PC-9 (cell line): ENCODE results near the gene ALPK3. TPM values are rescaled to one million over a fixed set of nuclear protein-coding genes. Genes with fewer than 3 reads are reported as not detected.

Experiments
- BruUV-seq: library from RNA; stranded (reverse); fragments of 400-500 nt; replicated peaks from 2 replicates; lab custom pipeline; 2021; lab: Mats Ljungman, UMichigan
- CTCF ChIA-PET: fragments of 300-600 bp; sonication (Branson Sonifier 250); formaldehyde crosslinking; loops from one replicate; lab custom pipeline; 2022; ENCODE audit warnings: antibody characterized with exemption; lab: Charles Lee
- POLR2A ChIA-PET: fragments of 300-600 bp; sonication (Branson Sonifier 250); formaldehyde crosslinking; loops from one replicate; lab custom pipeline; 2022; ENCODE audit warnings: antibody characterized with exemption; ENCODE audit not compliant: unreplicated experiment; lab: Charles Lee
- DNase-seq, 2 experiments: peaks; one replicate each; pipeline versions ENCODE4 v3.0.0 to v3.0.0-alpha.2; 2015 to 2022; ENCODE audit warnings: mixed read lengths in 1 of 2
- H2AFZ ChIP-seq: fragments of 200-600 bp; sonication (generic); 2 replicates; pipeline ENCODE4 v1.8.1; 2017; ENCODE audit warnings: antibody characterized with exemption
- H3F3A ChIP-seq: fragments of 200-600 bp; sonication (generic); 2 replicates; pipeline ENCODE4 v1.8.1; 2017; ENCODE audit warnings: antibody characterized with exemption, mild to moderate bottlenecking, low read depth; ENCODE audit not compliant: insufficient read depth
- H3K27ac ChIP-seq: fragments of 200-600 bp; sonication (generic); 2 replicates; pipeline ENCODE4 v1.6.1; 2016; ENCODE audit warnings: mixed run types
- H3K27me3 ChIP-seq: fragments of 200-600 bp; sonication (generic); 2 replicates; pipeline ENCODE4 v1.6.1; 2016; ENCODE audit warnings: low read depth, mixed run types; ENCODE audit not compliant: insufficient read depth
- H3K36me3 ChIP-seq: fragments of 200-600 bp; sonication (generic); 2 replicates; pipeline ENCODE4 v1.6.1; 2016; ENCODE audit warnings: low read depth, mixed run types
- H3K4me1 ChIP-seq: fragments of 200-600 bp; sonication (generic); replicated peaks from 2 replicates; pipeline ENCODE4 v1.6.1; 2016; ENCODE audit warnings: mixed run types; ENCODE audit not compliant: insufficient read depth
- H3K4me2 ChIP-seq: fragments of 200-600 bp; sonication (generic); 2 replicates; pipeline ENCODE4 v1.6.1; 2017; ENCODE audit warnings: mixed run types
- H3K4me3 ChIP-seq: fragments of 200-600 bp; sonication (generic); 2 replicates; pipeline ENCODE4 v1.6.1; 2016; ENCODE audit warnings: mixed run types
- H3K79me2 ChIP-seq: fragments of 200-600 bp; sonication (generic); 2 replicates; pipeline ENCODE4 v1.6.1; 2017; ENCODE audit warnings: low read depth, mixed run types
- H3K9me2 ChIP-seq: fragments of 200-600 bp; sonication (generic); 2 replicates; pipeline ENCODE4 v1.8.1; 2017; ENCODE audit warnings: mild to moderate bottlenecking; ENCODE audit not compliant: insufficient read depth
- H3K9me3 ChIP-seq: fragments of 200-600 bp; sonication (generic); 2 replicates; pipeline ENCODE4 v1.8.1; 2016; ENCODE audit warnings: low read depth; ENCODE audit not compliant: insufficient read depth
- H4K20me1 ChIP-seq: fragments of 200-600 bp; sonication (generic); 2 replicates; pipeline ENCODE4 v1.8.1; 2017; ENCODE audit not compliant: insufficient read depth
- EZH2 ChIP-seq: fragments of 200-600 bp; sonication (generic); IDR thresholded peaks from 2 replicates; pipeline ENCODE4 v1.8.0; 2017; ENCODE audit warnings: antibody characterized with exemption, low read depth
- intact Hi-C: fragments of 100-400 bp; cut with micrococcal nuclease; formaldehyde crosslinking; loops from one replicate; pipeline ENCODE4 v1.10.0; 2022; ENCODE audit not compliant: unreplicated experiment
- total RNA-seq: library from RNA; stranded (reverse); gene quantifications from 2 replicates; pipeline ENCODE4 v1.2.3, GENCODE V29; 2021
- TF ChIP-seq, protein P1 (sequence below): fragments of 200-600 bp; sonication (generic); conservative IDR thresholded peaks from 2 replicates; pipeline ENCODE4 v1.6.1; 2017; ENCODE audit warnings: mixed run types, antibody characterized with exemption, mild to moderate bottlenecking, moderate library complexity

The ALPK3 gene
- total RNA-seq, 1 experiment from 2014 or later, result 8.1 TPM

DNA sequence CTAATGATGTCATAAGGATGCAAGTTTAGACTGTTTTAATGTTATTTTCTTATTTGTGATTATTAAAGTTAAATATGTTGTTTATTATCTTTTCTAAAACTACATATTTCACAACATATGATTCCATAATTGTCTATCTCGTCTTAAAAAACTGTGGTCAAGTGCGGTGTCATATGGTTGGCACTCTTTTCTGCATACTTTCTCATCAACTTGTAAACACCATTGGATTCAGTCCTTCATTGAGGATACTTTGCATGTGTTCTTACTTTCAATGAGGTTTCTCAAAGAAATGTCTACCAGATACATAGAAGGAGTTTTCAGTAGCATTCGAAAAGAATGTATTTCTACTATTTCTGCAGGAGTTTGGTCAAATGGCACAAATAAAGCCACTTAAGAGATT is 22.0 kb upstream of the ALPK3 start:
- H3K36me3 ChIP-seq, result peaks cover 22% of the 10 kb centered on the region
- no peaks in the 10 kb centered on the region for H3K4me1 ChIP-seq
- H3K79me2 ChIP-seq, result 0 out of 2 replicates have a peak, but pooled peaks cover 7% of the 10 kb centered on the region
- no peaks in the 10 kb centered on the region for H3K9me3 ChIP-seq
- peaks cover 6% of the 10 kb centered on the region; the same call in 1 of the 2 replicates for H3F3A ChIP-seq
- no peak overlapping the region for H3K4me3 ChIP-seq
- no peaks in the 10 kb centered on the region for H3K9me2 ChIP-seq
- ChIA-PET POLR2A (no interaction called here), CTCF (no interaction called here)
- no TSS peak for BruUV-seq
- no peak overlapping the region for H3K27ac ChIP-seq
- intact Hi-C loops, result no loop called here
- H4K20me1 ChIP-seq, result no peaks in the 10 kb centered on the region
- H3K4me2 ChIP-seq, result no peak overlapping the region
- no peaks in the 10 kb centered on the region for H3K27me3 ChIP-seq
- H2AFZ ChIP-seq, result no peak overlapping the region
- no peak for DNase-seq
- TF ChIP-seq EZH2, result no peak
- TF ChIP-seq, protein P1, sequence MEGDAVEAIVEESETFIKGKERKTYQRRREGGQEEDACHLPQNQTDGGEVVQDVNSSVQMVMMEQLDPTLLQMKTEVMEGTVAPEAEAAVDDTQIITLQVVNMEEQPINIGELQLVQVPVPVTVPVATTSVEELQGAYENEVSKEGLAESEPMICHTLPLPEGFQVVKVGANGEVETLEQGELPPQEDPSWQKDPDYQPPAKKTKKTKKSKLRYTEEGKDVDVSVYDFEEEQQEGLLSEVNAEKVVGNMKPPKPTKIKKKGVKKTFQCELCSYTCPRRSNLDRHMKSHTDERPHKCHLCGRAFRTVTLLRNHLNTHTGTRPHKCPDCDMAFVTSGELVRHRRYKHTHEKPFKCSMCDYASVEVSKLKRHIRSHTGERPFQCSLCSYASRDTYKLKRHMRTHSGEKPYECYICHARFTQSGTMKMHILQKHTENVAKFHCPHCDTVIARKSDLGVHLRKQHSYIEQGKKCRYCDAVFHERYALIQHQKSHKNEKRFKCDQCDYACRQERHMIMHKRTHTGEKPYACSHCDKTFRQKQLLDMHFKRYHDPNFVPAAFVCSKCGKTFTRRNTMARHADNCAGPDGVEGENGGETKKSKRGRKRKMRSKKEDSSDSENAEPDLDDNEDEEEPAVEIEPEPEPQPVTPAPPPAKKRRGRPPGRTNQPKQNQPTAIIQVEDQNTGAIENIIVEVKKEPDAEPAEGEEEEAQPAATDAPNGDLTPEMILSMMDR, result no peak

DNA sequence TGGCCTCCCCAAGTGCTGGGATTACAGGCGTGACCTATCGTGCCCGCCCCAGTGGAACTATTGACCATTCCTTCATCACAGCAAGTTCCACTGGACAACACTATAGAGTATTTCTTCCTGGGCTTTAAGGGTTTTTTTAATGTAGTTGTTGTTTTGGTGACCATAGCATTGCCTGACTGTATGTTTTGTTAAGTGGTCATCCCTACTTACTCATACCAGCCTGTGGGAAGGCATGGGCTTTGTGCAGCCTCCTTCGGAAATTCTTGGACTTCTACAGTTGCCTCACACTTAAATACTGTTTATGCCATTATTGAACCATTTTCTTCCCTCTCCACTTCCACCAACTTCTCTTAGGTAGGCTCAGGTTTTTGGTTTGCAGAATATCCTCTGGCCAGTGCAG is 19.9 kb upstream of the ALPK3 start:
- Histone ChIP-seq H3F3A (peaks cover 6% of the 10 kb centered on the region; the same call in 1 of the 2 replicates), H3K4me1 (no peaks in the 10 kb centered on the region), H3K27ac (no peak overlapping the region), H3K9me3 (no peaks in the 10 kb centered on the region), H3K4me3 (no peak overlapping the region), H2AFZ (no peak overlapping the region), H3K4me2 (no peak overlapping the region), H3K79me2 (0 out of 2 replicates have a peak, but pooled peaks cover 3% of the 10 kb centered on the region), H3K9me2 (no peaks in the 10 kb centered on the region), H3K27me3 (no peaks in the 10 kb centered on the region), H3K36me3 (peaks cover 22% of the 10 kb centered on the region), H4K20me1 (no peaks in the 10 kb centered on the region; the same call in 1 of the 2 replicates)
- no TSS peak for BruUV-seq
- intact Hi-C loops, result no loop called here
- DNase-seq, result no peak
- TF ChIP-seq, protein P1, result no peak
- TF ChIP-seq EZH2, result no peak
- ChIA-PET POLR2A (no interaction called here), CTCF (interaction anchor here (0.6 kb wide), 1 partner anchor 1786 kb away, joined by 5 read pairs; no protein-coding TSS in a partner anchor)

- Histone ChIP-seq H3K9me2 (no peaks in the 10 kb centered on the region), H2AFZ (no peak overlapping the region), H3K4me1 (no peaks in the 10 kb centered on the region), H3K79me2 (0 out of 2 replicates have a peak, but pooled peaks cover 1% of the 10 kb centered on the region), H3K27me3 (no peaks in the 10 kb centered on the region), H3K4me3 (no peak overlapping the region), H3K36me3 (peaks cover 22% of the 10 kb centered on the region), H3F3A (peaks cover 6% of the 10 kb centered on the region; the same call in 1 of the 2 replicates), H3K27ac (no peak overlapping the region), H4K20me1 (no peaks in the 10 kb centered on the region; the same call in 1 of the 2 replicates), H3K4me2 (no peak overlapping the region), H3K9me3 (no peaks in the 10 kb centered on the region)
- ChIA-PET POLR2A (no interaction called here), CTCF (no interaction called here)
- no TSS peak for BruUV-seq
- no peak for DNase-seq
- intact Hi-C loops, result no loop called here
- TF ChIP-seq, protein P1, result no peak
- no peak for TF ChIP-seq EZH2
Measured at GRCh38 chr15:84797801-84798200, 19.4 kb upstream of the ALPK3 start.
